ENCODE measurements around the gene RNASET2.

Gene RNASET2

DNA sequence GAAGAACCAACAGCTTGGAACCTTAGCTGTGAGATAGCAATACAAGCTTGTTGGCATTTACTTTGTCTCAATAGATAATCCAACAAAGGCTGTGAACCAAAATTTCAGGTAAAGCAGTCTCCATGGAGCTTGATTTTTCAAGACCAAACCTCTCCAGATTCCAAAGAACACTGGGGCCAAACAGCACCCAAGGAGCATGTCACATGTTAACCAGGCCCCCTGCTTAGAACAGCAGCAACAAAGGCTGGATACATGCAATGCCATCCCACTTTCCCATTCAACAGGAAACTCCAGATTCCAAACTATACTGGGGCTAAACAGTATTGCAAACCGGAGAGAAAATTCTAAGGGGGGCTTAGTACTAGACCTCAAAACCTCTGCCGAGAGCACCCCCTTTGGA lies 15.8 kb upstream of the RNASET2 start:
- no CpG with 5 or more reads among the region's 2 CpGs for WGBS (ENCODE audit: extremely low coverage, insufficient coverage, insufficient read length)
- Histone ChIP-seq H2BK5ac (ENCODE audit: low read depth, low read length, poor library complexity) (no peak overlapping the region), H3K9ac (ENCODE audit: low read length) (no peak overlapping the region), H3K79me2 (ENCODE audit: control insufficient read depth, insufficient read depth, low read length, poor library complexity) (no peaks in the 10 kb centered on the region), H3K79me1 (ENCODE audit: low read length) (no peaks in the 10 kb centered on the region), H3K27ac (ENCODE audit: low read depth, low read length) (no peak overlapping the region), H3K9me3 (ENCODE audit: insufficient read depth, low read depth, low read length) (peaks cover 2% of the 10 kb centered on the region), H3K36me3 (ENCODE audit: control insufficient read depth in 1 of 2, insufficient read depth in 2 of 2, low read length in 2 of 2) (peaks cover under 1 to 11% of the 10 kb centered on the region in 2 experiments), H3K4ac (ENCODE audit: low read depth, low read length) (no peak overlapping the region), H2AK5ac (ENCODE audit: low read length) (no peak overlapping the region), H3K4me1 (ENCODE audit: control insufficient read depth in 1 of 2, insufficient read depth in 2 of 2, low read length in 2 of 2) (no peaks in the 10 kb centered on the region), H3K27me3 (ENCODE audit: insufficient read depth, low read length) (no peaks in the 10 kb centered on the region), H3K4me3 (ENCODE audit: low read depth, low read length) (no peak overlapping the region), H2AFZ (ENCODE audit: insufficient read depth, low read length, poor library complexity) (no peak overlapping the region), H3K23ac (ENCODE audit: low read length) (no peak overlapping the region), H4K91ac (ENCODE audit: low read depth, low read length) (no peak overlapping the region), H2BK12ac (ENCODE audit: low read length) (no peak overlapping the region), H2BK120ac (ENCODE audit: insufficient read depth, low read length, poor library complexity) (no peak overlapping the region), H4K12ac (ENCODE audit: low read depth, low read length) (no peak overlapping the region), H3K4me2 (ENCODE audit: low read length) (no peak overlapping the region), H4K8ac (ENCODE audit: low read depth, low read length) (no peak overlapping the region), H3K14ac (ENCODE audit: low read length) (no peak overlapping the region), H3K18ac (ENCODE audit: low read length) (no peak overlapping the region)
- no peak for DNase-seq

DNA sequence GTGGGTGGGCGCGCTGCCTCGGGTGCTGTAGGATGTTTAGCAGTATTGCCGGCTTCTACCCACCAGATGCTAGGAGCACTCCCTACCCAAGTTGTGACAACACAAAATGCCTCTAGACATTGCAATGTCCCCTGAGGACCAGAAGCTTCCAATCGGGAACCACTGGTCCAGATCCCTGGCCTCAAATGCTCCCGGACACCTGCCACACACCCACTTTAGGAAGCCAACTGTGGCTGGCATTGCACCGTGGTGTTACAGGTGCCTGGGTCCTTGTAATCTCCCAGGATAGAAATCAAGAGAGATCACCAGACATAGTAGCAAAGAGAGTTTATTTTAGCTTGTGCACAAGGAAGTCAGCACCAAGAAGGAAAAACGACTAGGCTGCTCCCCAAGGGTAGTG lies 14.9 kb upstream of the RNASET2 start:
- Histone ChIP-seq H3K4me2 (ENCODE audit: low read length) (no peak overlapping the region), H3K9ac (ENCODE audit: low read length) (no peak overlapping the region), H4K8ac (ENCODE audit: low read depth, low read length) (no peak overlapping the region), H3K4ac (ENCODE audit: low read depth, low read length) (no peak overlapping the region), H3K23ac (ENCODE audit: low read length) (no peak overlapping the region), H2AK5ac (ENCODE audit: low read length) (no peak overlapping the region), H3K14ac (ENCODE audit: low read length) (no peak overlapping the region), H2BK5ac (ENCODE audit: low read depth, low read length, poor library complexity) (no peak overlapping the region), H2BK120ac (ENCODE audit: insufficient read depth, low read length, poor library complexity) (no peak overlapping the region), H4K12ac (ENCODE audit: low read depth, low read length) (no peak overlapping the region), H3K18ac (ENCODE audit: low read length) (no peak overlapping the region), H2AFZ (ENCODE audit: insufficient read depth, low read length, poor library complexity) (no peak overlapping the region), H3K9me3 (ENCODE audit: insufficient read depth, low read depth, low read length) (peaks cover 2% of the 10 kb centered on the region), H4K91ac (ENCODE audit: low read depth, low read length) (no peak overlapping the region), H3K4me1 (ENCODE audit: control insufficient read depth in 1 of 2, insufficient read depth in 2 of 2, low read length in 2 of 2) (no peaks in the 10 kb centered on the region), H3K79me1 (ENCODE audit: low read length) (no peaks in the 10 kb centered on the region), H2BK12ac (ENCODE audit: low read length) (no peak overlapping the region), H3K27me3 (ENCODE audit: insufficient read depth, low read length) (no peaks in the 10 kb centered on the region), H3K36me3 (ENCODE audit: control insufficient read depth in 1 of 2, insufficient read depth in 2 of 2, low read length in 2 of 2) (peaks cover 0 to 8% of the 10 kb centered on the region in 2 experiments), H3K27ac (ENCODE audit: low read depth, low read length) (no peak overlapping the region), H3K79me2 (ENCODE audit: control insufficient read depth, insufficient read depth, low read length, poor library complexity) (no peaks in the 10 kb centered on the region), H3K4me3 (ENCODE audit: low read depth, low read length) (no peak overlapping the region)
- DNase-seq: no peak
- WGBS (ENCODE audit: extremely low coverage, insufficient coverage, insufficient read length): no CpG with 5 or more reads among the region's 8 CpGs

DNA sequence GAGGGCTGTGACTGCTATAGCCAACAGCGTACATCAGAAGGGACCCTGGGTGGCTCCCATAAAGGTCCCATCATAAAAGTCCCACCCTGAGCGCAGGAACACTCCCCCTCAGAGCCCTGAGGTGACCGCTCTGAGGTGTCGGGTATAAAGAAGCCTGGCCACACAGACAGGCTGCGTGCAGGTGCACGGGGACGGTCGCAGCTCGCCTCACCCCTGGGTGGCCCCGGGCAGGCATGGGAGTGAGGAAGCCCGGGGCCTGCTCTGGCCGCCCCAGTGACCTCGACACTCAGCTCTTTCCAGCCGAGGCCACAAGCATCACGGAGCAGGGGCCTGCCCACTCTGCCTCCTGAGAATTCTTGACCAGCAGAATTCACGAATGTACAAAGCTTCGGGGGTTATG lies 14.4 kb upstream of the RNASET2 start:
- Histone ChIP-seq H3K9me3 (ENCODE audit: insufficient read depth, low read depth, low read length) (peaks cover 2% of the 10 kb centered on the region), H2BK120ac (ENCODE audit: insufficient read depth, low read length, poor library complexity) (no peak overlapping the region), H2BK12ac (ENCODE audit: low read length) (no peak overlapping the region), H3K18ac (ENCODE audit: low read length) (no peak overlapping the region), H3K79me1 (ENCODE audit: low read length) (no peaks in the 10 kb centered on the region), H4K12ac (ENCODE audit: low read depth, low read length) (no peak overlapping the region), H4K91ac (ENCODE audit: low read depth, low read length) (no peak overlapping the region), H2BK5ac (ENCODE audit: low read depth, low read length, poor library complexity) (no peak overlapping the region), H3K14ac (ENCODE audit: low read length) (no peak overlapping the region), H3K4me2 (ENCODE audit: low read length) (no peak overlapping the region), H3K4me1 (ENCODE audit: control insufficient read depth in 1 of 2, insufficient read depth in 2 of 2, low read length in 2 of 2) (no peaks in the 10 kb centered on the region), H2AK5ac (ENCODE audit: low read length) (no peak overlapping the region), H3K79me2 (ENCODE audit: control insufficient read depth, insufficient read depth, low read length, poor library complexity) (no peaks in the 10 kb centered on the region), H3K27ac (ENCODE audit: low read depth, low read length) (no peak overlapping the region), H4K8ac (ENCODE audit: low read depth, low read length) (no peak overlapping the region), H2AFZ (ENCODE audit: insufficient read depth, low read length, poor library complexity) (no peak overlapping the region), H3K36me3 (ENCODE audit: control insufficient read depth in 1 of 2, insufficient read depth in 2 of 2, low read length in 2 of 2) (peaks cover 0 to 8% of the 10 kb centered on the region in 2 experiments), H3K23ac (ENCODE audit: low read length) (no peak overlapping the region), H3K4ac (ENCODE audit: low read depth, low read length) (no peak overlapping the region), H3K27me3 (ENCODE audit: insufficient read depth, low read length) (no peaks in the 10 kb centered on the region), H3K9ac (ENCODE audit: low read length) (no peak overlapping the region), H3K4me3 (ENCODE audit: low read depth, low read length) (no peak overlapping the region)
- WGBS (ENCODE audit: extremely low coverage, insufficient coverage, insufficient read length): no CpG with 5 or more reads among the region's 17 CpGs
- no peak for DNase-seq

DNA sequence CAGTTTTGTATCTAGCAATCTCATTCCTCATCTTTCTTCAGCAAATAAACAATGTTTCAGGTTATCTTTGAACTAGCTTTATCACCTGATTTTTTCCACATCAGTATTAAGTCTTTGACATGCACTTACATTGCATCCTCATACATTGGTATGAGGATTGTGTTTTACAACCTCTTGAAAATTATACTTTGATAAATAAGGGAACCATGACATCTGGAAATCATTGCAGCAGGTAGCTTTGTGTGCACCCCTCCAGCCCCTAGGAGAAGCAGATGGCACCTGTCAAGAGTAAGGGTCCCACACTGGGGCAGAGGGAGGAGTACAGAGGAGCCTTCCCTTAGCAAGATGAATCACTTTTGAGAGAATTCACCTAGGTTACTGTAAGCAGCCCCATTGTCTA lies 13.7 kb upstream of the RNASET2 start:
- peaks cover 0 to 8% of the 10 kb centered on the region in 2 experiments for H3K36me3 ChIP-seq (ENCODE audit: control insufficient read depth in 1 of 2, insufficient read depth in 2 of 2, low read length in 2 of 2)
- H3K79me2 ChIP-seq (ENCODE audit: control insufficient read depth, insufficient read depth, low read length, poor library complexity): no peaks in the 10 kb centered on the region

More for the DNA sequence above, 13.7 kb upstream of the RNASET2 start:
- H3K4me1 ChIP-seq (ENCODE audit: control insufficient read depth in 1 of 2, insufficient read depth in 2 of 2, low read length in 2 of 2): no peaks in the 10 kb centered on the region
- no peak for DNase-seq
- no peak overlapping the region for H3K9ac ChIP-seq (ENCODE audit: low read length)
- H4K91ac ChIP-seq (ENCODE audit: low read depth, low read length): no peak overlapping the region
- H4K8ac ChIP-seq (ENCODE audit: low read depth, low read length): no peak overlapping the region
- no peaks in the 10 kb centered on the region for H3K27me3 ChIP-seq (ENCODE audit: insufficient read depth, low read length)
- H3K14ac ChIP-seq (ENCODE audit: low read length): no peak overlapping the region
- no peak overlapping the region for H4K12ac ChIP-seq (ENCODE audit: low read depth, low read length)
- H3K4ac ChIP-seq (ENCODE audit: low read depth, low read length): no peak overlapping the region
- H3K9me3 ChIP-seq (ENCODE audit: insufficient read depth, low read depth, low read length): peaks cover 2% of the 10 kb centered on the region
- H3K18ac ChIP-seq (ENCODE audit: low read length): no peak overlapping the region
- no peak overlapping the region for H3K4me3 ChIP-seq (ENCODE audit: low read depth, low read length)
- no peak overlapping the region for H3K23ac ChIP-seq (ENCODE audit: low read length)
- no peak overlapping the region for H2AFZ ChIP-seq (ENCODE audit: insufficient read depth, low read length, poor library complexity)
- no peak overlapping the region for H2BK12ac ChIP-seq (ENCODE audit: low read length)
- no peak overlapping the region for H2BK120ac ChIP-seq (ENCODE audit: insufficient read depth, low read length, poor library complexity)
- no peaks in the 10 kb centered on the region for H3K79me1 ChIP-seq (ENCODE audit: low read length)
- no peak overlapping the region for H3K27ac ChIP-seq (ENCODE audit: low read depth, low read length)
- no peak overlapping the region for H2AK5ac ChIP-seq (ENCODE audit: low read length)
- no peak overlapping the region for H2BK5ac ChIP-seq (ENCODE audit: low read depth, low read length, poor library complexity)
- no peak overlapping the region for H3K4me2 ChIP-seq (ENCODE audit: low read length)

All from trophoblast cell (in vitro differentiated cells and primary cell).